H7 (cell line): ENCODE measurements around the gene PARD3. TPM values are rescaled to one million over a fixed set of nuclear protein-coding genes. Genes with fewer than 3 reads are reported as not detected.
A peak's percentile ranks its signal among the peaks of the same experiment; 100 is the strongest.

Experiments used
- DNase-seq: peaks from one replicate; pipeline ENCODE4 v3.0.0; 2012
- H3K27me3 ChIP-seq: 2 replicates; pipeline ENCODE4 v1.6.0; 2011; ENCODE audit warnings: mild to moderate bottlenecking, low read length; ENCODE audit not compliant: control insufficient read depth, insufficient read depth
- H3K36me3 ChIP-seq: replicated peaks from 2 replicates; pipeline ENCODE4 v1.5.1; 2011; ENCODE audit warnings: low read length; ENCODE audit not compliant: control insufficient read depth, insufficient read depth
- H3K4me3 ChIP-seq: 2 replicates; pipeline ENCODE4 v1.5.1; 2011; ENCODE audit warnings: low read depth, mild to moderate bottlenecking, control low read depth, low read length, moderate library complexity; ENCODE audit not compliant: insufficient read depth
- total RNA-seq: library from RNA; depleted of rRNA; stranded (reverse); fragments of >200 nt; shearing (Covaris generic); gene quantifications from 2 replicates; pipeline ENCODE4 v1.2.3, GENCODE V29; 2014

The PARD3 gene
- total RNA-seq, 1 experiment from 2014 or later, result 51.1 TPM

GRCh38 chr10:34813626-34814222 is 1.4 kb downstream of the PARD3 start:
- peak overlapping the region; percentile 88 for H3K4me3 ChIP-seq
- peaks cover 11% of the 10 kb centered on the region for H3K27me3 ChIP-seq
- no peaks in the 10 kb centered on the region for H3K36me3 ChIP-seq
- no peak for DNase-seq

GRCh38 chr10:34812771-34813170 is 2.3 kb downstream of the PARD3 start:
- Histone ChIP-seq H3K27me3 (peaks cover 11% of the 10 kb centered on the region), H3K36me3 (no peaks in the 10 kb centered on the region), H3K4me3 (no peak overlapping the region)
- no peak for DNase-seq

DNA sequence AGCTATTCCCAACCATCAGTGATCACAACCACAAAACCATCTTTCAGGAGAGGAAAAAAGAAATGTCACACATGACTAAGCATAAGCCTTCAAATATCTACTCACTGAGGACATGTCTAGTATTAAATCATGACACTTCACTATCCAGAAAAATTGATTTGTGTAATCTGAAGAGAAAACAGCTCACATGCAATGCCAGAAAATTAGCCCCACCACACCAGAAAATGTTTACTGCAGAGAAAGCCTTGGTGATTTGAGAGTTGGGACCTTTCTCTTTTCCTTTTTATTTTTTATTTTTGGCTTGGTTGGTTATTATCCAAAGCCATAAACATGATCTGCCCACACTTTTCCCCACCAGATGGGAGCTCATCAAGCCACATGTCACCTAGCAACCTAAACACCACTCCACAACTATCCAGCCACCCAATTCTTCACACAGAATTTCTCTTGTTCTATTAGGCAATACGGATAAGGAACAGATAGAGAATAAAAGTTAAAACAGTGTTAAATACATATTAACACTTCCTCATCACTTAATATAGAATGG is 3.1 kb downstream of the PARD3 start:
- no peak for DNase-seq
- Histone ChIP-seq H3K36me3 (no peaks in the 10 kb centered on the region), H3K27me3 (peaks cover 11% of the 10 kb centered on the region), H3K4me3 (no peak overlapping the region)

DNA sequence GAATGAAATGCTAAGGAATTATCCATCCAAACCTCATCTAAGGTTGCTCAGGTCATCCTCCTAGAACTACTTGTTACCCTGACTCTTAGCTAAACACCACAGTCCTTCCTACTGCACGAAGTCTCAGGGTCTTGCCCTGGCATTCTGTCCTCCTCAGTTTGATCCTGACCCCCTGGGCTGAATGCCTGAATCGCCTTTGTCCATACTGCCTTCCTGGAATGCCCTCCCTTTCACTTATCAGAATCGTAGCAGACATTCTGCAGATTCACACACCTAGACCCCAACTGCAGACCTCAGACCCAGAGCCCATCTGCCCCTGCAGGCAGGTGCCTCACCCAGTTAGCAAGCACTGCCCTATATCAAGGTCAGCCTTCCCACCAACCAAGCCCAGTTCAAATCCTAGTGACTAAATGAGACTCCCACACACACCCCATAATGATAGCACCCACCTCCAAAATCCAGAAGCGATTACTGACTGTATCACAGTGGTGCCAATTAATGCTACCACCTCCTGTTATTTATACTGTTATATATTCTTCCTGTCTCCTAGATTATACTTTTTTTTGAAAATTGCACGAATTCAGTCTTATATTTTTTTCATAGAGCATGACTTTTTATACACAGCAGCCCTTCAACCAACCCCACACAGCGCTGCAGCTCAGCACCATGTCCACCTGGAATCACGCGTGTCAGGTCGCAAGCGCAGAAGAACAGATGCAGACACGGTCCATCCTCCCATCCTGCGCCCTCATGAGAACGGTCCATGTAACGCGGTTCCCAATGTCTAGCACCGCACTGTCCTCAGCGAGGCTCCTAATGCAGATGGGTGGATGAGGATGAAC is 3.7 kb downstream of the PARD3 start:
- DNase-seq, result no peak
- Histone ChIP-seq H3K4me3 (no peak overlapping the region), H3K36me3 (no peaks in the 10 kb centered on the region), H3K27me3 (peaks cover 7% of the 10 kb centered on the region)

GRCh38 chr10:34809796-34810195 is 5.3 kb downstream of the PARD3 start:
- no peaks in the 10 kb centered on the region for H3K36me3 ChIP-seq
- H3K4me3 ChIP-seq, result no peak overlapping the region
- no peaks in the 10 kb centered on the region for H3K27me3 ChIP-seq
- DNase-seq, result no peak

GRCh38 chr10:34808801-34809745 is 6.0 kb downstream of the PARD3 start:
- no peaks in the 10 kb centered on the region for H3K36me3 ChIP-seq
- DNase-seq, result peak; percentile 50
- H3K4me3 ChIP-seq, result no peak overlapping the region
- no peaks in the 10 kb centered on the region for H3K27me3 ChIP-seq

DNA sequence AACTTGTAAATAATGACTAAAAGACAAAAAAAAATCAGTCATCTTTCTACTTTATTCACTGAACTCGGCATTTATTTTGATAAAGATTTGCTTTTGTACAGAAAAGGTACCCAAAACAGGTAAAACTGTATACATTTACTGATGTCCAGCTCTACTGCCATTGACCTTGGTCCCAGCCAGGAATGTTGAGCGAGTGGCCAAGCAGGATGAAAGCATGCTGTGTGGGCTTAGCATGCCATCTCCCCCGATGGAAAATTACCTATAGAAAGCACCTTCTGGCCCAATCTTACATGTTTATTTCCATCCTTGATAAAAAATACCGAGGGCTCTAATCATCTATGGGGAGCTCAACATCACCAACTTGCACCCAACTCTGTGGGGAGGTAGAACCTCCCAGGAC is 6.8 kb downstream of the PARD3 start:
- Histone ChIP-seq H3K36me3 (no peaks in the 10 kb centered on the region), H3K4me3 (no peak overlapping the region), H3K27me3 (no peaks in the 10 kb centered on the region)
- DNase-seq, result no peak

GRCh38 chr10:34804306-34804705 is 10.8 kb downstream of the PARD3 start:
- no peak for DNase-seq
- Histone ChIP-seq H3K4me3 (no peak overlapping the region), H3K27me3 (no peaks in the 10 kb centered on the region), H3K36me3 (no peaks in the 10 kb centered on the region)

GRCh38 chr10:34802692-34803091 is 12.4 kb downstream of the PARD3 start:
- no peak for DNase-seq
- Histone ChIP-seq H3K36me3 (no peaks in the 10 kb centered on the region), H3K4me3 (no peak overlapping the region), H3K27me3 (no peaks in the 10 kb centered on the region)

DNA sequence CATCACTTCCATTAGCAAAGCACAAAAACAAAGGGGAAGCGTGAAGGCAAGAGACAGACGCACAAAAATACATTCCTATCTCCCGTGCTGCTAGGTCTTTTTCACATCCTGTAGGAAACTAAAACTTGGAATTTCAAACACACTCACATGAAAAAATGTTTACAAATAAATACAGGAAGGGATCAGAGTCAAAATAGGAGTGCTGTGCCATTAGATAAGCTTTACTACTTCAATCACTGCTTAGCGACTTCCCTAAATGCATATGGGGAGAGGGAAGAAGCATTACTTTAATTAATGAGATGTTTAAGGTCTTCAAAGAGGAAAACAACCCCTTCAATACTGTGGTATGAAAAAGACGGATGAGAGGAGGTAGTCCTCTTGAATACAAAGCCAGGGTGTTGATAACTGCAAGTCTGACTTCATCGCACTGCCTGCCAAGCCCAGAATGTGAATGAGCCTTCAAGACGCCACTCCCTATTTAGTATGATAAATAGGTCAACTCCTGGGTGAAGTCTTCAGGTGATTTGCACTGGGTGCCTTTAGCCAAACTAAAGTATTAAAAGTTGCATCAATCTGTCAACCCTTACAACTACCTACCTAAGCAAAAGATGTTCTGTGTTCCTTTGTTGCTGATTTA is 13.9 kb downstream of the PARD3 start:
- H3K36me3 ChIP-seq, result no peaks in the 10 kb centered on the region
- H3K4me3 ChIP-seq, result no peak overlapping the region
- DNase-seq, result no peak
- no peaks in the 10 kb centered on the region for H3K27me3 ChIP-seq

- DNase-seq, result no peak
- Histone ChIP-seq H3K4me3 (no peak overlapping the region), H3K36me3 (no peaks in the 10 kb centered on the region), H3K27me3 (no peaks in the 10 kb centered on the region)
Observed at GRCh38 chr10:34800624-34801023, 14.5 kb downstream of the PARD3 start.

DNA sequence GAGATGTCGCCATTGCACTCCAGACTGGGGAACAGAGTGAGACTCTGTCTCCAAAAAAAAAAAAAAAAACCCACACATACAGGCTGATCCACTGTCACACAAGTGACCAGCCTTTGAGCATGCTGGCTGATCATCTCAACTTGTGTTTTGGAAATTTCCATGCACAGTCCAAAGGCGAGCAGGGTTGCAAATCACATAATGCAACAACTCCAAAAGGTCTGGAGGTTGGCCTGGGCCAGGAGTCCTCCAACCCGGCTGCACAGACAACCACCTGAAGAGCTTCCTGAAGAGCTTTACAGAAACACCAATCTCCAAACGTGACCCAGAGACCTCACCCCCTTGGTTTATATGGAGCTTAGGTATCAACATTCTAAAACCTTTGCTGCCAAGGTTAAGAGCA is 16.4 kb downstream of the PARD3 start:
- Histone ChIP-seq H3K27me3 (no peaks in the 10 kb centered on the region), H3K36me3 (no peaks in the 10 kb centered on the region), H3K4me3 (no peak overlapping the region)
- no peak for DNase-seq

GRCh38 chr10:34797155-34797554 is 17.9 kb downstream of the PARD3 start:
- Histone ChIP-seq H3K36me3 (no peaks in the 10 kb centered on the region), H3K4me3 (no peak overlapping the region), H3K27me3 (no peaks in the 10 kb centered on the region)
- no peak for DNase-seq

GRCh38 chr10:34796133-34796532 is 19.0 kb downstream of the PARD3 start:
- Histone ChIP-seq H3K36me3 (no peaks in the 10 kb centered on the region), H3K27me3 (no peaks in the 10 kb centered on the region), H3K4me3 (no peak overlapping the region)
- no peak for DNase-seq
